Epithelial cell of esophagus (primary cell): ENCODE results near the gene SPATA13.

ENCODE experiments used
- DNase-seq: peaks from one replicate; pipeline ENCODE4 v3.0.0; 2010; ENCODE audit warnings: low read depth
- H3K4me3 ChIP-seq: 2 replicates; pipeline ENCODE4 v1.5.1; 2011; ENCODE audit warnings: mild to moderate bottlenecking, low read length, control low read depth
- CTCF ChIP-seq: IDR thresholded peaks from 2 replicates; pipeline ENCODE4 v1.5.1; 2011; ENCODE audit warnings: low read depth, mild to moderate bottlenecking, low read length, control low read depth, inconsistent platforms; ENCODE audit not compliant: insufficient read depth; ENCODE audit errors: missing control alignments

SPATA13 gene

GRCh38 chr13:24122569-24122968, 38.0 kb upstream of the SPATA13 start:
- no peak for DNase-seq
- TF ChIP-seq CTCF: no peak
- H3K4me3 ChIP-seq: no peak overlapping the region

GRCh38 chr13:24123761-24124160, 36.8 kb upstream of the SPATA13 start:
- H3K4me3 ChIP-seq: no peak overlapping the region
- no peak for DNase-seq
- no peak for TF ChIP-seq CTCF

- no peak overlapping the region for H3K4me3 ChIP-seq
- no peak for TF ChIP-seq CTCF
- DNase-seq: no peak
Observed at GRCh38 chr13:24124789-24125476, 35.6 kb upstream of the SPATA13 start.

GRCh38 chr13:24127116-24127631, 33.3 kb upstream of the SPATA13 start:
- no peak overlapping the region for H3K4me3 ChIP-seq
- no peak for TF ChIP-seq CTCF
- peak; percentile 22 for DNase-seq

GRCh38 chr13:24128112-24128511, 32.4 kb upstream of the SPATA13 start:
- DNase-seq: peak; percentile 8
- H3K4me3 ChIP-seq: no peak overlapping the region
- no peak for TF ChIP-seq CTCF

GRCh38 chr13:24128962-24129361, 31.6 kb upstream of the SPATA13 start:
- no peak overlapping the region for H3K4me3 ChIP-seq
- no peak for TF ChIP-seq CTCF
- no peak for DNase-seq
